ENCODE measurements around the gene C22orf39. TPM values are rescaled to one million over a fixed set of nuclear protein-coding genes. Genes with fewer than 3 reads are reported as not detected.
A peak's percentile ranks its signal among the peaks of the same experiment; 100 is the strongest.

Gene C22orf39
- polyA plus RNA-seq, 2 of the 4 experiments (the other 2 are of a cell fraction) = 19.4 to 19.5 TPM

- ATAC-seq = peak; percentile 76 to 79
- TF ChIP-seq MYC (IDR thresholded peaks at IDR 0.05; ENCODE audit: borderline replicate concordance, low read length) (peak; percentile 50; the same call in 1 of the 2 replicates), PHF8 (IDR thresholded peaks at IDR 0.05; ENCODE audit: borderline replicate concordance, low read depth) (peak; percentile 85), POLR2A (IDR thresholded peaks at IDR 0.05; ENCODE audit: low read length) (peak; percentile 56), MAX (IDR thresholded peaks at IDR 0.05) (no peak; the same call in 1 of the 2 replicates)
- CTCF ChIA-PET = interaction anchor here (1.0 kb wide), 1 partner anchor 252 kb away, joined by 3 read pairs; no protein-coding TSS in a partner anchor
- POLR2A ChIA-PET = interaction anchor here (0.6 to 2.0 kb wide), 9 partner anchors 12 to 287 kb away, joined by 3 to 5 read pairs (median 3); partner anchors contain the start of genes C22orf39, CDC45, ESS2 and SLC25A1
- peak; percentile 44 to 80 for DNase-seq (ENCODE audit: low read depth in 1 of 2, low spot score in 1 of 2)
- peak within 1 kb of the TSS; percentile 98 for H3K4me2 ChIP-seq
- no peak for FAIRE-seq
- H3K4me1 ChIP-seq = peaks cover 9% of the 10 kb centered on the region
- 0% methylated on average over 19 of the region's 66 CpGs for WGBS (ENCODE audit: missing lambda C conversion rate)
- peak within 1 kb of the TSS; percentile 99 for H3K4me3 ChIP-seq
- H3K9me3 ChIP-seq = no peaks in the 10 kb centered on the region
- H3K27ac ChIP-seq = peak within 1 kb of the TSS; percentile 93 to 100
Observed at GRCh38 chr22:19431649-19432132, 15.8 kb downstream of the C22orf39 start, which contains the start of gene HIRA. TSS of gene HIRA (minus strand) at chr22:19431733. CDS start at chr22:19431476, 257 bp downstream.

- peak; percentile 11 to 26 for DNase-seq (ENCODE audit: low read depth in 1 of 2, low spot score in 1 of 2)
- 0% methylated on average over 8 of the region's 53 CpGs for WGBS (ENCODE audit: missing lambda C conversion rate)
Observed at GRCh38 chr22:19430890-19431541, 16.5 kb downstream of the C22orf39 start.

DNA sequence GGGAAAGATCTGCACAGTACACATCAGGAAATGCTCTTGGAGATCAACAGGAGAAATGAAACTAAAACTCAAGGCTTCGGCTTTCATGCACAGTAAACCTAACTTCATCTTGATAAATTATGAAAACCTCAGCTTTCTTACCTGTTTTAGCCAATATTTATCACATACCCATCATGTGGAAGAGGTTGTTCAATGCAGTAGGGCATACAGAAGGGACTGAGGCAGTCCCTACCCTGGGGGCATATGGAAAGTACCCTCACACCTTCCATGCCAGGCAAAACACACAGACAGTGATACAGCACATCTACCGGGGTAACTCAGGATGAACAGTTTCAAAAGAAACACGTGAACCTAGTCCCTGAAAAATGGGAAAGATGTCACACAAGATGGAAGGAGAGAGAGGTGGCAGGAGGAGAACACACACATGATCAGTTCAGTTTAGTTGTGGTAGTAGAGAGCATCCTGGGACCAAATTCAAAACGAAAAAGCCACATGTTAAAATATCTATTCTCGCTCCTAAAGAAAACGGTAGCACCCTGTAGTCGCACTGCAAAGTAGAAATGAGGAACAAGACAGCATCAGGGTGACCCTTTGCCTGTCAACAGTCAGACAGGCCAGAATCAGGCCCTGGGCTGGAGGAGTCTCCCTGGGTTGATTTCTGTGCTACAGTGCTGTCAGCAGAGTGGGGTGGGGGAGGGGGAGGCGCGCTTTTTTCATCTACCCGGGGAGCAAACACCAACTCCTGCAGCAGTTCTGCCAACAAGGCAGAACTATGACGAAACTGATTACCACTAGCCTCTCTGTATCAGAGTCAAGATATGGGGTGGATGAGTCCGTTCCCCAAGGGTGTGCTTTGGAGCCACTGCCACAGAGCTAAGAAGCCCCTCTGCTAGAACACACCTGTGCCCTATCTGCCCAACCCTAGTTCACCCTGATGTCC is 17.3 kb downstream of the C22orf39 start:
- ChIA-PET POLR2A (no interaction called here), CTCF (interaction anchor here (0.7 kb wide), 1 partner anchor 20 kb away, joined by 3 read pairs; no protein-coding TSS in a partner anchor)
- Histone ChIP-seq H3K4me2 (peak overlapping the region; percentile 98), H3K4me1 (peaks cover 9% of the 10 kb centered on the region), H3K9me3 (no peaks in the 10 kb centered on the region), H3K27ac (peak overlapping the region; percentile 93 to 100), H3K4me3 (peak overlapping the region; percentile 99)
- ATAC-seq (no peak), DNase-seq (ENCODE audit: low read depth in 1 of 2, low spot score in 1 of 2) (peak in 1 of 2 experiments; percentile 4), FAIRE-seq (no peak)
- TF ChIP-seq FOSB (CRISPR knock-in tag; IDR thresholded peaks at IDR 0.05) (no peak), NPAS2 (CRISPR knock-in tag; IDR thresholded peaks at IDR 0.05; ENCODE audit: borderline replicate concordance) (no peak), RFX5 (IDR thresholded peaks at IDR 0.05) (no peak), BHLHE40 (IDR thresholded peaks at IDR 0.05; ENCODE audit: low read depth, low read length) (no peak), RCOR1 (IDR thresholded peaks at IDR 0.05; ENCODE audit: low read depth, low read length) (no peak), MAZ (IDR thresholded peaks at IDR 0.05; ENCODE audit: borderline replicate concordance, low read depth, low read length) (no peak), SREBF2 (IDR thresholded peaks at IDR 0.05) (no peak), EP300 (IDR thresholded peaks at IDR 0.05) (no peak), KDM5A (IDR thresholded peaks at IDR 0.05) (no peak), CTCF (IDR thresholded peaks at IDR 0.05) (no peak), HOXA7 (CRISPR knock-in tag; IDR thresholded peaks at IDR 0.05) (no peak), JUNB (IDR thresholded peaks at IDR 0.05) (no peak), ZC3H11A (IDR thresholded peaks at IDR 0.05) (no peak), ELK1 (IDR thresholded peaks at IDR 0.05; ENCODE audit: low read depth, low read length) (no peak), TP53 (CRISPR knock-in tag; IDR thresholded peaks at IDR 0.05) (no peak), GATA3 (IDR thresholded peaks at IDR 0.05; ENCODE audit: borderline replicate concordance) (no peak)
- 44% methylated on average over 7 of the region's 12 CpGs for WGBS (ENCODE audit: missing lambda C conversion rate)

More at GRCh38 chr22:19430890-19431541, 16.5 kb downstream of the C22orf39 start:
- no peak for FAIRE-seq
- H3K4me3 ChIP-seq = peak overlapping the region; percentile 99
- H3K4me1 ChIP-seq = peaks cover 9% of the 10 kb centered on the region
- peak overlapping the region; percentile 93 to 100 for H3K27ac ChIP-seq
- CTCF ChIA-PET = interaction anchor here (1.0 kb wide), 1 partner anchor 251 kb away, joined by 3 read pairs; no protein-coding TSS in a partner anchor
- H3K9me3 ChIP-seq = no peaks in the 10 kb centered on the region
- TF ChIP-seq ZFP36 (IDR thresholded peaks at IDR 0.05; ENCODE audit: borderline replicate concordance, partially characterized antibody) = no peak
- TF ChIP-seq ZC3H11A (IDR thresholded peaks at IDR 0.05) = no peak
- TF ChIP-seq RCOR1 (IDR thresholded peaks at IDR 0.05; ENCODE audit: low read depth, low read length) = no peak
- no peak for TF ChIP-seq NR3C1 (IDR thresholded peaks at IDR 0.05)
- TF ChIP-seq CBX2 (IDR thresholded peaks at IDR 0.05; ENCODE audit: borderline replicate concordance, low read depth) = no peak
- no peak for TF ChIP-seq EHF (CRISPR knock-in tag; IDR thresholded peaks at IDR 0.05)
- TF ChIP-seq CBX8 (IDR thresholded peaks at IDR 0.05) = no peak
- 0 out of 2 replicates have a peak, but pooled peaks have one; percentile 25 for TF ChIP-seq PHF8 (IDR thresholded peaks at IDR 0.05; ENCODE audit: borderline replicate concordance, low read depth)
- 0 out of 6 replicates have a peak, but pooled peaks of 1 of the 2 experiments have one; percentile 8 for ATAC-seq
- POLR2A ChIA-PET = interaction anchor here (0.6 to 2.0 kb wide), 6 partner anchors 17 to 286 kb away, joined by 3 to 5 read pairs (median 4); partner anchors contain the start of genes C22orf39, CDC45, ESS2 and SLC25A1
- peak overlapping the region; percentile 98 for H3K4me2 ChIP-seq
